IMR-90 (cell line): Measurements from ENCODE around the gene GNAI3. TPM values are rescaled to one million over a fixed set of nuclear protein-coding genes. Genes with fewer than 3 reads are reported as not detected.

ENCODE experiments used
- BHLHE40 ChIP-seq: fragments of 150-350 bp; IDR thresholded peaks from 2 replicates; pipeline ENCODE4 v1.6.1; 2016; ENCODE audit warnings: mild to moderate bottlenecking, low read depth, low read length
- ELK1 ChIP-seq: fragments of 150-350 bp; IDR thresholded peaks from 2 replicates; pipeline ENCODE4 v1.6.1; 2016; ENCODE audit warnings: low read depth, mild to moderate bottlenecking, low read length, moderate library complexity, borderline replicate concordance
- FOS ChIP-seq: fragments of 150-350 bp; IDR thresholded peaks from 2 replicates; pipeline ENCODE4 v1.6.1; 2016; ENCODE audit warnings: low read depth, low read length
- MAFK ChIP-seq: IDR thresholded peaks from 2 replicates; pipeline ENCODE4 v1.6.1; 2012; ENCODE audit warnings: low read depth, low read length, improper control_type of control experiment
- MAZ ChIP-seq: IDR thresholded peaks from 2 replicates; pipeline ENCODE4 v1.6.1; 2012; ENCODE audit warnings: low read depth, mild to moderate bottlenecking, low read length, improper control_type of control experiment, moderate library complexity, borderline replicate concordance
- POLR2A ChIP-seq: IDR thresholded peaks from 2 replicates; pipeline ENCODE4 v1.6.1; 2012; ENCODE audit warnings: mild to moderate bottlenecking, low read depth, low read length
- polyA plus RNA-seq, 3 experiments: library from polyadenylated mRNA; depleted of rRNA; stranded (reverse); fragments of >200 nt; gene quantifications; 2 replicates each; pipeline ENCODE4 v1.2.3, GENCODE V29; 2012; ENCODE audit warnings: low replicate concordance in 1 of 3
- total RNA-seq: library from RNA; depleted of rRNA; stranded (reverse); fragments of >200 nt; gene quantifications from 2 replicates; pipeline ENCODE4 v1.2.3, GENCODE V29; 2012

Gene GNAI3
- total and polyA plus RNA-seq, 2 of the 4 experiments (the other 2 are of a cell fraction): 5.9 to 14.9 TPM

GRCh38 chr1:109625176-109625575 is 76.8 kb downstream of the GNAI3 start (continued):
- no peak for TF ChIP-seq ELK1
- TF ChIP-seq MAZ: no peak
- no peak for TF ChIP-seq BHLHE40
- TF ChIP-seq POLR2A: no peak
- no peak for TF ChIP-seq FOS
- no peak for TF ChIP-seq MAFK
